OCI-LY3 (cell line): Measurements from ENCODE around the gene PDX1.

Experiments
- H2AFZ ChIP-seq: fragments of 200-600, 300-600 bp; shearing (Covaris generic); 2 replicates; pipeline ENCODE4 v1.6.0; 2014; ENCODE audit warnings: antibody characterized with exemption, low read depth, low read length
- H3K27ac ChIP-seq: fragments of 200-600, 300-600 bp; sonication (generic); 2 replicates; pipeline ENCODE4 v1.5.1; 2014; ENCODE audit warnings: mild to moderate bottlenecking, low read length, moderate library complexity, mixed read lengths
- H3K27me3 ChIP-seq: fragments of 200-600, 300-600 bp; sonication (generic); 2 replicates; pipeline ENCODE4 v1.6.1; 2014; ENCODE audit warnings: low read depth, low read length, mixed read lengths
- H3K36me3 ChIP-seq: fragments of 200-600, 300-600 bp; sonication (generic); replicated peaks from 2 replicates; pipeline ENCODE3; 2014; ENCODE audit warnings: low read depth, low read length, mixed read lengths
- H3K4me1 ChIP-seq: fragments of 300-600, 200-600 bp; sonication (generic); 2 replicates; pipeline ENCODE4 v1.6.1; 2014; ENCODE audit warnings: low read length, mixed read lengths
- H3K4me2 ChIP-seq: fragments of 200-600, 300-600 bp; sonication (generic); 2 replicates; pipeline ENCODE4 v1.6.1; 2014; ENCODE audit warnings: low read length, mixed read lengths
- H3K4me3 ChIP-seq: fragments of 300-600, 200-600 bp; sonication (generic); 2 replicates; pipeline ENCODE4 v1.5.1; 2014; ENCODE audit warnings: antibody characterized with exemption, mild to moderate bottlenecking, low read length, moderate library complexity
- H3K79me2 ChIP-seq: fragments of 300-600, 200-600 bp; shearing (Covaris generic); 2 replicates; pipeline ENCODE4 v1.6.1; 2014; ENCODE audit warnings: mild to moderate bottlenecking, low read length, mixed read lengths
- H3K9ac ChIP-seq: fragments of 300-600, 200-600 bp; shearing (Covaris generic); 2 replicates; pipeline ENCODE4 v1.6.0; 2014; ENCODE audit warnings: mild to moderate bottlenecking, low read length, moderate library complexity
- H3K9me3 ChIP-seq: fragments of 200-600, 300-600 bp; shearing (Covaris generic); 2 replicates; pipeline ENCODE4 v1.6.1; 2014; ENCODE audit warnings: low read length, mixed read lengths; ENCODE audit not compliant: insufficient read depth
- H4K20me1 ChIP-seq: fragments of 200-600, 300-600 bp; sonication (generic); 2 replicates; pipeline ENCODE4 v1.6.1; 2016; ENCODE audit warnings: low read length, mixed read lengths; ENCODE audit not compliant: insufficient read depth
- EZH2phosphoT487 ChIP-seq: fragments of 200-600 bp; shearing (Covaris generic); IDR thresholded peaks from 2 replicates; pipeline ENCODE4 v1.6.1; 2018; ENCODE audit warnings: antibody characterized with exemption, mixed run types, low read depth
- TF ChIP-seq, protein P1 (sequence below): fragments of 200-600, 300-600 bp; sonication (generic); IDR thresholded peaks from 2 replicates; pipeline ENCODE4 v1.5.1; 2014; ENCODE audit warnings: antibody characterized with exemption, low read length, low read depth

Gene PDX1

DNA sequence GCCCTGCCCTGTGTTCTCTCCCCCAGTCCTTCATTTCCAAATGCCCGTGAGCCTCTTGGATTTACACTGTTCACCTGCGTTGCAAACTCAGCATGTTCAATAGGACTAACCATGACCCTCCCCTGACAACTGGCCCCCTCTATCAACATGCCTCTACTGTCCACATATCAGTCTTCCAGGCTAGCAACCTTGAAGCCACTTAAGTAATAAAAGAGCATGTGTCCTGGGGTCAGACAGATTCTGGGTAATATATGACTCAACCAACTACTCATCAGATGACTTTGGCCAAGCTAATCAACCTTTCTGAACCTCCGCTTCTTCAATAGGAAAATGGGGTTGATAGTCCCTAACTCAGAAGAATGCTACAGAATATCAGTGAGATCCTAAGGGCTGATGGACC, 15.1 kb upstream of the PDX1 start:
- Histone ChIP-seq H3K4me3 (no peak overlapping the region), H3K79me2 (no peaks in the 10 kb centered on the region), H3K9ac (no peak overlapping the region), H3K36me3 (no peaks in the 10 kb centered on the region), H3K27ac (no peak overlapping the region), H3K27me3 (peaks cover 15% of the 10 kb centered on the region; the same call in 1 of the 2 replicates), H3K4me2 (no peak overlapping the region), H3K9me3 (no peaks in the 10 kb centered on the region), H3K4me1 (no peaks in the 10 kb centered on the region), H4K20me1 (no peaks in the 10 kb centered on the region), H2AFZ (no peak overlapping the region)
- TF ChIP-seq, protein P1, sequence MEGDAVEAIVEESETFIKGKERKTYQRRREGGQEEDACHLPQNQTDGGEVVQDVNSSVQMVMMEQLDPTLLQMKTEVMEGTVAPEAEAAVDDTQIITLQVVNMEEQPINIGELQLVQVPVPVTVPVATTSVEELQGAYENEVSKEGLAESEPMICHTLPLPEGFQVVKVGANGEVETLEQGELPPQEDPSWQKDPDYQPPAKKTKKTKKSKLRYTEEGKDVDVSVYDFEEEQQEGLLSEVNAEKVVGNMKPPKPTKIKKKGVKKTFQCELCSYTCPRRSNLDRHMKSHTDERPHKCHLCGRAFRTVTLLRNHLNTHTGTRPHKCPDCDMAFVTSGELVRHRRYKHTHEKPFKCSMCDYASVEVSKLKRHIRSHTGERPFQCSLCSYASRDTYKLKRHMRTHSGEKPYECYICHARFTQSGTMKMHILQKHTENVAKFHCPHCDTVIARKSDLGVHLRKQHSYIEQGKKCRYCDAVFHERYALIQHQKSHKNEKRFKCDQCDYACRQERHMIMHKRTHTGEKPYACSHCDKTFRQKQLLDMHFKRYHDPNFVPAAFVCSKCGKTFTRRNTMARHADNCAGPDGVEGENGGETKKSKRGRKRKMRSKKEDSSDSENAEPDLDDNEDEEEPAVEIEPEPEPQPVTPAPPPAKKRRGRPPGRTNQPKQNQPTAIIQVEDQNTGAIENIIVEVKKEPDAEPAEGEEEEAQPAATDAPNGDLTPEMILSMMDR: no peak
- no peak for TF ChIP-seq EZH2phosphoT487

- Histone ChIP-seq H3K9me3 (no peaks in the 10 kb centered on the region), H3K36me3 (no peaks in the 10 kb centered on the region), H3K27ac (no peak overlapping the region), H3K27me3 (peaks cover 15% of the 10 kb centered on the region; the same call in 1 of the 2 replicates), H2AFZ (no peak overlapping the region), H3K4me2 (no peak overlapping the region), H4K20me1 (no peaks in the 10 kb centered on the region), H3K9ac (no peak overlapping the region), H3K4me1 (no peaks in the 10 kb centered on the region), H3K79me2 (no peaks in the 10 kb centered on the region), H3K4me3 (no peak overlapping the region)
- TF ChIP-seq, protein P1: no peak
- TF ChIP-seq EZH2phosphoT487: no peak
Observed at GRCh38 chr13:27905650-27906049, 14.2 kb upstream of the PDX1 start.

DNA sequence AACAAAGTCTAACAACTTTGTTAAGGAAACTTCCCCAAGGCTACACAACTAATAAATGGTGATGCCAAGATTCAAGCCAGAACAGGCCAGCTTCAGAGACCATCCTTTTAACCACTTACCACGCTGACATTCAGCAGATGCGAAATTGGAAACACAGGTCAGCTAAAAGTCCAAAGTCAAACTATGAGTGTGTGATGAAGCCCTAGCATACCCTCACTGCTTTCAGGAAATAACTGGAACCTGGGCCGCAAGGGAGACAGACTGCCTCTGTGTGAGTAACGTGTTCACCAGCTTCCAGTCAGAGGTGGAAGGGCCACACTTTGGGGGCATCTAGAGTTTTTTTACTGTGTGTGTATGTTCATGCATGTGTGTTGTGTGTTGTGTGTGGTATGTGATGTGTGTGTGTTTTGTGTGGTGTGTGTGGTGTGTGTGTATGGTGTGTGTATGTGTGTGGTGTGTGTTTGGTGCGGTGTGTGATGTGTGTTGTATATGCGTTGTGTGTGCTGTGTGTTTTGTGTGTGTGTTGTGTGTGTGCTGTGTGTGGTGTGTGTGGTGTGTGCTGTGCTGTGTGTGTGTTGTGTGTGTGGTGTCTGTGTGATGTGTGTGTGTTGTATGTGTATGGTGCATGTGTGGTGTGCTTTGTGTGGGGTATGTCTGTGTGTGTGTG, 12.5 kb upstream of the PDX1 start:
- no peak overlapping the region for H3K4me2 ChIP-seq
- no peak overlapping the region for H3K4me3 ChIP-seq
- H3K9me3 ChIP-seq: no peaks in the 10 kb centered on the region
- no peaks in the 10 kb centered on the region for H3K79me2 ChIP-seq
- no peaks in the 10 kb centered on the region for H3K36me3 ChIP-seq
- H3K27me3 ChIP-seq: peaks cover 15% of the 10 kb centered on the region; the same call in 1 of the 2 replicates
- H3K27ac ChIP-seq: no peak overlapping the region
- H3K9ac ChIP-seq: no peak overlapping the region
- TF ChIP-seq EZH2phosphoT487: no peak
- TF ChIP-seq, protein P1: no peak
- no peaks in the 10 kb centered on the region for H3K4me1 ChIP-seq
- no peak overlapping the region for H2AFZ ChIP-seq
- H4K20me1 ChIP-seq: no peaks in the 10 kb centered on the region

DNA sequence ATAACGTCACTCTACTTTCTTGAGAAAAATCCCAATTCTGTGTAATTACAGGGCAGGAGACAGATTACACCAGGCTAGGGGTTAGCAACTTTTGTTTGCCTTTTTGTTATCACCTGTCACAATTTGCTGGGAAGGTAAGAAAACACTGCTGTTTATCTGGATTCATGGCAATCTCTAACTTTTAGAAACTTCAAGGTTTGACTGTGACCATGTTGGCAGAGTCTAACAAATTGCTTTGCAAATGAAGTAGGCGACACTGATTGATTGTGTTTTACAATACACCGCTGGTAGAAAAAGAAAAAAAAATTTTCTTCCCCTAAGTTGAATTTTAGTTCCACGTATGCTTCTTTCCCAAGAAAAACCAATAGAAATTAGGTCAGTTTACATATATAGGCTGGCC, 10.4 kb upstream of the PDX1 start:
- no peak overlapping the region for H3K27ac ChIP-seq
- no peaks in the 10 kb centered on the region for H4K20me1 ChIP-seq
- no peaks in the 10 kb centered on the region for H3K9me3 ChIP-seq
- no peak overlapping the region for H3K9ac ChIP-seq
- peaks cover 13% of the 10 kb centered on the region; the same call in 1 of the 2 replicates for H3K27me3 ChIP-seq
- H2AFZ ChIP-seq: no peak overlapping the region
- TF ChIP-seq EZH2phosphoT487: no peak
- TF ChIP-seq, protein P1: no peak
- H3K4me3 ChIP-seq: no peak overlapping the region
- H3K79me2 ChIP-seq: no peaks in the 10 kb centered on the region
- H3K4me1 ChIP-seq: no peaks in the 10 kb centered on the region
- H3K4me2 ChIP-seq: no peak overlapping the region
- H3K36me3 ChIP-seq: no peaks in the 10 kb centered on the region
